ENCODE results near the gene RIOK1. TPM values are rescaled to one million over a fixed set of nuclear protein-coding genes. Genes with fewer than 3 reads are reported as not detected.
A peak's percentile ranks its signal among the peaks of the same experiment; 100 is the strongest.

RIOK1 gene
- total RNA-seq, 1 donor from 2014 or later = 21.9 TPM

- no peak for TF ChIP-seq CTCF (IDR thresholded peaks at IDR 0.05; ENCODE audit: insufficient read depth, low read length, severe bottlenecking)
- Histone ChIP-seq H3K4me3 (ENCODE audit: low read depth, low read length) (no peak overlapping the region), H3K36me3 (ENCODE audit: control insufficient read depth, insufficient read depth, low read length) (no peaks in the 10 kb centered on the region), H3K27me3 (ENCODE audit: control insufficient read depth, insufficient read depth, low read length) (no peaks in the 10 kb centered on the region)
- DNase-seq (ENCODE audit: low read depth) (no peak), FAIRE-seq (peak; percentile 40)
Observed at GRCh38 chr6:7367408-7367807, 22.2 kb upstream of the RIOK1 start.

- no peak for TF ChIP-seq CTCF (IDR thresholded peaks at IDR 0.05; ENCODE audit: insufficient read depth, low read length, severe bottlenecking)
- Histone ChIP-seq H3K4me3 (ENCODE audit: low read depth, low read length) (no peak overlapping the region), H3K27me3 (ENCODE audit: control insufficient read depth, insufficient read depth, low read length) (no peaks in the 10 kb centered on the region), H3K36me3 (ENCODE audit: control insufficient read depth, insufficient read depth, low read length) (no peaks in the 10 kb centered on the region)
- no peak for FAIRE-seq
- peak; percentile 45 for DNase-seq (ENCODE audit: low read depth)
Observed at GRCh38 chr6:7373739-7374138, 15.9 kb upstream of the RIOK1 start.

- no peak for TF ChIP-seq CTCF (IDR thresholded peaks at IDR 0.05; ENCODE audit: insufficient read depth, low read length, severe bottlenecking)
- Histone ChIP-seq H3K4me3 (ENCODE audit: low read depth, low read length) (no peak overlapping the region), H3K36me3 (ENCODE audit: control insufficient read depth, insufficient read depth, low read length) (no peaks in the 10 kb centered on the region), H3K27me3 (ENCODE audit: control insufficient read depth, insufficient read depth, low read length) (no peaks in the 10 kb centered on the region)
- no peak for FAIRE-seq
- DNase-seq (ENCODE audit: low read depth) = no peak
Observed at GRCh38 chr6:7377961-7378360, 11.6 kb upstream of the RIOK1 start.

GRCh38 chr6:7378740-7379139 is 10.9 kb upstream of the RIOK1 start:
- DNase-seq (ENCODE audit: low read depth) = no peak
- H3K36me3 ChIP-seq (ENCODE audit: control insufficient read depth, insufficient read depth, low read length) = no peaks in the 10 kb centered on the region
- H3K27me3 ChIP-seq (ENCODE audit: control insufficient read depth, insufficient read depth, low read length) = no peaks in the 10 kb centered on the region
- no peak overlapping the region for H3K4me3 ChIP-seq (ENCODE audit: low read depth, low read length)
- FAIRE-seq = no peak
- no peak for TF ChIP-seq CTCF (IDR thresholded peaks at IDR 0.05; ENCODE audit: insufficient read depth, low read length, severe bottlenecking)

- Histone ChIP-seq H3K4me3 (ENCODE audit: low read depth, low read length) (no peak overlapping the region), H3K36me3 (ENCODE audit: control insufficient read depth, insufficient read depth, low read length) (no peaks in the 10 kb centered on the region), H3K27me3 (ENCODE audit: control insufficient read depth, insufficient read depth, low read length) (no peaks in the 10 kb centered on the region)
- no peak for TF ChIP-seq CTCF (IDR thresholded peaks at IDR 0.05; ENCODE audit: insufficient read depth, low read length, severe bottlenecking)
- FAIRE-seq = no peak
- no peak for DNase-seq (ENCODE audit: low read depth)
Observed at GRCh38 chr6:7381092-7381491, 8.5 kb upstream of the RIOK1 start.

- FAIRE-seq (no peak), DNase-seq (ENCODE audit: low read depth) (peak; percentile 72)
- TF ChIP-seq CTCF (IDR thresholded peaks at IDR 0.05; ENCODE audit: insufficient read depth, low read length, severe bottlenecking) = no peak
- Histone ChIP-seq H3K36me3 (ENCODE audit: control insufficient read depth, insufficient read depth, low read length) (no peaks in the 10 kb centered on the region), H3K4me3 (ENCODE audit: low read depth, low read length) (peak overlapping the region; percentile 72), H3K27me3 (ENCODE audit: control insufficient read depth, insufficient read depth, low read length) (no peaks in the 10 kb centered on the region)
Observed at GRCh38 chr6:7389162-7389450, 502 bp upstream of the RIOK1 start.

Data from bronchial epithelial cell (primary cell).